Epithelial cell of prostate (primary cell): Measurements from ENCODE around the gene MEPE.
"Not testable (repeated sequence)": the region's sequence is repeated elsewhere in the genome, so short reads cannot be mapped to it uniquely, and the experiment has no call there.

Experiments
- DNase-seq: peaks from one replicate; pipeline ENCODE4 v3.0.0-alpha.2; 2011; ENCODE audit warnings: low read depth, low spot score
- H3K27ac ChIP-seq: fragments of 450-650 bp; 2 replicates; pipeline ENCODE4 v1.5.1; 2017; ENCODE audit warnings: mild to moderate bottlenecking

The MEPE gene

GRCh38 chr4:87880106-87880505, 47.3 kb downstream of the MEPE start:
- H3K27ac ChIP-seq, result no peak overlapping the region
- no peak for DNase-seq

GRCh38 chr4:87881115-87881514, 48.3 kb downstream of the MEPE start:
- no peak for DNase-seq
- no peak overlapping the region for H3K27ac ChIP-seq

GRCh38 chr4:87882321-87882720, 49.6 kb downstream of the MEPE start:
- no peak overlapping the region for H3K27ac ChIP-seq
- DNase-seq, result no peak

GRCh38 chr4:87882861-87883260, 50.1 kb downstream of the MEPE start:
- H3K27ac ChIP-seq, result no peak overlapping the region
- no peak for DNase-seq

GRCh38 chr4:87884976-87885549, 52.3 kb downstream of the MEPE start:
- no peak for DNase-seq
- no peak overlapping the region for H3K27ac ChIP-seq

GRCh38 chr4:87886083-87886482, 53.3 kb downstream of the MEPE start:
- no peak overlapping the region for H3K27ac ChIP-seq
- no peak for DNase-seq

GRCh38 chr4:87890753-87891152, 58.0 kb downstream of the MEPE start:
- H3K27ac ChIP-seq, DNase-seq: not testable (repeated sequence)

GRCh38 chr4:87895964-87896621, 63.3 kb downstream of the MEPE start:
- H3K27ac ChIP-seq, result peak overlapping the region; percentile 79
- DNase-seq, result peak; percentile 62
